Activated CD8-positive, alpha-beta memory T cell treated with anti-CD3 and anti-CD28 coated beads, Interleukin-2, amount 50 U/mL, for 1 hour (primary cell): ENCODE measurements around the gene OLA1.
A peak's percentile ranks its signal among the peaks of the same experiment; 100 is the strongest.

Experiments
- DNase-seq: peaks from one replicate; pipeline ENCODE4 v3.0.0-alpha.2; 2020; ENCODE audit errors: extremely low read depth

The OLA1 gene

DNA sequence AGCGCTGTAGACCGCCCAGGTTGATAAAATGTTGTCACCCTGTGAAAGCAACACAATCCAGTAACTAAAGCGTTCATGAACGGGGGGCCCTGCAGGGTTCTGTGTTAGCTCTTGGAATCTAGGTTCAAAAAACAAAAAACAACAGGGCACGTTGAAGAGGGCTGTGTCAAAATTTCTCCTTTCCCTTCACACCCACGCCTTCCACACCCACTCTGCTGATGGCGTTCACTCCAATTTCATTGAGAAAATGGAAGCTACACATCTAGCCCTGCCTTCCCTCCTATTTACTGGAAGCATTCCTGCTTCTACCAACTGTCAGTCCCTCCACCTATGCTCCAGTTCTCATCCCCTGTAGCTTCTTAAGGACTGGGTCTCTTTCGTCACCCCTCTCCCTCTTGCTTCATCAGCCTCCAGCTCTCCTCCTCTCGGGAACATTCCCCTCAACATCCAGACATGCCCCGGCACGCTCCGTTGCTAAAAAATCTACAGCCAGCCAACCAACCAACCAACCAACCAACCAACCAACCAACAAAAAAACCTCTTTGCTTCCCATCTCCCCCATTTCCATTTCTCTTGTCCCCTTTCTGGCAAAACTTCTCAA, 184.7 kb downstream of the OLA1 start:
- no peak for DNase-seq

DNA sequence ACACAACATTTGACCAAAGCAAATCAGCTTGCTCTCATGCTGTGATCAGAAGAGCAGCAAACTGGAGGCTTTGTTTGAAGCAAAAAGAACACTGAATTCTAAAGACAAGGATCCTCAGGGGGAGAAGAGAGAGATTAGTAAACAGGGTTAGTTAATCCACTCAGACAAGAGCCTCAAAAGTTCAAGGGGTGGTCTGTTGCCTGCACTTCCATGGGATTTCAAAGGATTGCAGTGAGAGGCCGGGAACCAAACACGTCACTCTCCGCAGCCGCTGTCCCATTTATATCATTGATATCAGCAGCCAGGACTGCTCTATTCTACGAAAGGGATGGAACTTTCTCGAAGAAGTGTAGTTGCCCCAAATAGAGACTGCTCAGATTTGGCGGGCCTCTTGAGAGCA, 185.4 kb downstream of the OLA1 start:
- no peak for DNase-seq

DNA sequence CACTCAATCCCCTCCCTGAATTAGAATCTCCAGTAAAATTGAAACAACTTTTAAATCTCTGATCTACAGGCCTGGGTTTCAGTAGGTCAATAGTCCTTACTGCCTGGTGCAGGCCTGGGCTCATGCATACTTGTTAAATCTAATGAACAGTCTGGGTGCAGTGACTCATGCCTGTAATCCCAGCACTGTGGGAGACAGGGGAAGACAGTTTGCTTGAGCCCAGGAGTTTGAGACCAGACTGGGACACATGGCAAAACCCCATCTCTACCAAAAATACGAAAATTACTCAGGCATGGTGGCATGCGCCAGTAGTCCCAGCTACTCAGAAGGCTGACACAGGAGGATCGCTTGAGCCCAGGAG, 188.5 kb downstream of the OLA1 start:
- no peak for DNase-seq

DNA sequence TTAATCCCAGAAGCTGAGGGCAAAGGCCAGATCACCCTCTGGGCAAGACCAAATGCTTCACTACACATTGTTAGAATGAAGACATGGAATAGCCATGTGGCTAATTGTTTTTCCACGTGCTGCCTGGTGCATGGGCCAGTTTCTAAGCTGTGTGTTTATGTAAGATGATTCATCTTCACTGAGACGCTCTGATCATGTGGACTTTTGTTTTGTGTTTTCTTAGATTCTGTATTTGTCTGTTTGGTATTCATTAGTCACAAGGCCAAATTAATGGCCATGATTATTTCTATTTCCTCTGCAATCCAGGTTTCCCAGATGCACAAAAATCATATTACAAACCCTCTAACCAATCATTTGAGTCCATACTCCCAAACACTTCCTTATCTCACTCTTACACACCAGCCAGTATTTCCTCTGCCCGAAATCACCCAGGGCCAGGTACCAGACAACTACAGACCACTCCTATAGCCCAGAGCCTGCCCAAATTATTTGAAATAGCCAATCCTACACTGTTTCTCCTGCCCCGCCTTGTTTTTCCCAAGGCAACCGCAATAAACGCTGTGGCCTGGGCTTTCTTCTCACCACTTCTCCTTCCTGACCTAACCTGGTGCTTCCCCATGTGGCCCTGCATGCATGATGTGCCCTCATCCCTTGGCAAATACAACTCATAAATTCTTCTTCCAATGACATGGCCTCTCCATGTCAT, 189.0 kb downstream of the OLA1 start:
- no peak for DNase-seq

DNA sequence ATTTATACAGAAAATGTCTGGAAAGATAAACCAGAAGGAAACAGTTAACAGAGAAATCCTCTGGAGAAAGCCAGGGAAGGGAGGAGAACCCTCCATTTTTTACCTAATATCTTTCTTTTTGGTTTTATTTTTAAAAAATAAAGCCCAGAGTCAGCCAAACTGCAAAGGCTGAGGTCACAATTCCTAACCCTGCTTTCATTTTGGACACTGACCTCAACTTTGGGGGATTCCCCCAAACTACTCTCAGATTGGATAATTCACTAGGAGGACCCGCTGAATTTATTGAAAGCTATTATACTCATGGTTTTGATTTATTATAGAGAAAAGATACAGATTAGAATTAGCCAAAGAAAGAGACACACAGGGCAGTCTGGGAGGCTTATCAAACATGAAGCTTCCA, 189.9 kb downstream of the OLA1 start:
- DNase-seq = no peak

DNA sequence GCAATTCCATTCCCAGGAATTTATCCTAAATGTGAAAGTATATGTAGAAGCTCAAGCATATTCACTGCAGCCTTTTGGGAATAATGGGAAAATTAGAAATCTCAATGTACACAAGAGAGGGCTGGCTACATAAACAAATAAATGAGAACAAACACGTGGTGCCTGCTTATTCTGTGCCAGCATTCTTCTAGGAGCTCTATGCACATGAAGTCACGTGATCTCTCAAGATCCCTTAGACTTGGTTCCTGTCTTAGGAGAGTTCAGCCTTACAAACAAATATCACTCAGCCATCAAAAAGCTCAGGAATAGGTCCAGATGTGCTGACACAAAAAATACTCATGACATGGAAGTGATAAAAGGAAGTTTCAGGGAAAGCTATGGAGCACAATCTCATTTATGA, 190.3 kb downstream of the OLA1 start:
- no peak for DNase-seq

DNA sequence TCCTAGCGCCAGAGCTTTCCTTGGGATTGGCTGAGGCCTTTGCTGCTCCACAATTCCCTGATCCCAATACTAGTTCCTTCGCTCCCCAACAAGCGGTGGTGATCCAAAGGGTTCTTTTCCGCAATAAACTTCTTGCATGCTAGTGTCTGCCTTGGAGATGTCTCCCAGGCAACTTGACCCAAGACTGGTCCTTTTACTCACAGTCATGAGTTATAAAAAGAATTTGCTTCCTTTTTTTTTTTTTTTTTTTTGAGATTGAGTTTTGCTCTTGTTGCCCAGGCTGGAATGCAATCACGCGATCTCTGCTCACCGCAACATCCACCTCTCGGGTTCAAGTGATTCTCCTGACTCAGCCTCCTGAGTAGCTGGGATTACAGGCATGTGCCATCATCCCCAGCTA, 193.4 kb downstream of the OLA1 start:
- DNase-seq = no peak

DNA sequence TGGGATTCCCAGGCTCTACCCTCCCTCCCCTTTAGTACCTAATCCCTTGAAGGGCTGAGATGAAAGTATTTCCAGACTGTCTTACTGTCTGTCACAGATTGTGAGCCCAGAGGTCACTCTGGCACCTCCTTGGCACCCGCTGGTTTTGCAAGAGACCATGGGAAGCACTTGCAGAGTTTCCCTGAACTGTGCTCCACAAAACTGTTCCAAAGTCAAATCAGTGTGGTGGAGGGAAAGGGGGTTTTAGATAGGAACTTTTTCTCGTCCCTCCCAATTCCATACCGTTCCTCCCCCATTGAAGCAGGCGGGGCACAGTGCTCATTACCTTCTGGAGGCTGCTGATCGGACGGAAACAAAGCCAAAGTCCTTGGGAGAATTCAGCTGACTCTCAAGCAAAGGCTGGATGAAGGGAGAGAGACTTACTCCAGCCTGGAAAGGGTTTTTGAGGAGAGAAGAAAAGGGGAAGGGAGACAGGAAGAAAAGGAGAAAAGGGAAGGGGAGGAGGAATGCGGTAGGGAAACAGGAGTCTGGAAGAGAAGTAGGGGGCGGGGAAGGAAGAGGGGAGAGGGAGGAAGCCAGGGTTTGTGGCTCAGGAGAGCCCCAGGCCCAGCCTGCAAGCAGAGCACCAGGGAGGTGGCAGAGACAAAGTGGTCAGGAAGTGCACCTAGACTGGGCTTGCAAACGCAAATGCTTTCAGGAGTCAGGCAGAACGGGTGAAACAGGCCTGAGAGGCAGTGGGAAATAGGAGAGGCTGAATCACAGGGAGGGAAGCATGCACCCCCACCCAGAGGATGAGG, 194.8 kb downstream of the OLA1 start:
- no peak for DNase-seq

DNA sequence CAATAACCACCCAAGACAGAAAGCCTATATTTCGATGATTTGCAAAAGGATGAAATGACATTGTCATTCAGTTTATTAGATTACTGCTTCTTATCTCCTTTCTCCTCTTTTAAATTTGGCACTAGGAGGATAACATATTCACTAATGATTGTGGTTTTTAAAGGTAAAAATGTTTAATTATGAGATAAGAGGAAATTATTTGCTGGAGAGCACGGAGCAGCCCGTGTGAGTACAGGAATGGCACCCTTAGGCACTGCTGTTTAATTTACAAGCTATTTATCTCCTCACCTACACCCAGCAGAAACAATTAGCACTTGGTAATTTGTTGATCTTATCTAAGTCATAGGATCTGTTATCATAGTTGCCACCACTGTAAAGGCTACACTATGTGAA, 195.8 kb downstream of the OLA1 start:
- no peak for DNase-seq

DNA sequence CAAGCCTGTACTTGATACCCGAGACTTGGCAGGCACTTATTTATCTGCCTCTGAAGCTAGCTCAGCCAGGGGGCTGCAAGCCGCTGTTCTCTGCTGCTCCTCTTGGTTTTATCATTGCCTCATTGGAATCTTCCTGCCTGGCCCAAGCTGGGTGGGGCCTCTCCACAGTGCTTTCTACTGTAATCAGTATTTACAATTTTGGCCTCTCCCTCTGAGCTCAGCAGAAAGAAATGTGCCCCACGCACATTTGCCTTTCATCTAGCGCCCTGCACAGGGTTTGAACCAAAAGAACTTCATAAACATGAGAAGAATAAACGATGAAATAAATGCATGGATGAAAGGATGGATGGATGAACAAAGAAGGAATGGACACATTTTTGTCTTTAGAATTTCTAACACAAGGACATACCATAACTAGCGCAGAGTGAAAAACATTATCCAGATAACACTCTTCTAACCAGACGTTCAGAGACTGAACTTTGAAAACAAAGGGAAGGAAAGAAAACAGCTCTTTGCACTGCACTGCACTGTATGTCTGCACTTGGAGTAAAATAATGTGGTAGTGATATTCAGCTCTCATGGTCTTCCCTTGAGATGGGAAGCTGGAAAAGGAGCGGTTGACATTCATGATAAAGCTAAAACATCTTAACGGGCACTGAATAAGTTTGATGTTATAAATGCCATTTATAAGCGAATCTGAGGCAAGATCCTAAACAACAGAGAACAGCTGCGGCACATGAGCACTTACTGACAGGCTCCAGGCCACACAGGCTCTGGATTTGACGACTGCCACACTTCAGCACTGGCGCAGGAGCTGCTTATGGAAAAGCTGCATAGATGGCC, 196.4 kb downstream of the OLA1 start:
- no peak for DNase-seq

DNA sequence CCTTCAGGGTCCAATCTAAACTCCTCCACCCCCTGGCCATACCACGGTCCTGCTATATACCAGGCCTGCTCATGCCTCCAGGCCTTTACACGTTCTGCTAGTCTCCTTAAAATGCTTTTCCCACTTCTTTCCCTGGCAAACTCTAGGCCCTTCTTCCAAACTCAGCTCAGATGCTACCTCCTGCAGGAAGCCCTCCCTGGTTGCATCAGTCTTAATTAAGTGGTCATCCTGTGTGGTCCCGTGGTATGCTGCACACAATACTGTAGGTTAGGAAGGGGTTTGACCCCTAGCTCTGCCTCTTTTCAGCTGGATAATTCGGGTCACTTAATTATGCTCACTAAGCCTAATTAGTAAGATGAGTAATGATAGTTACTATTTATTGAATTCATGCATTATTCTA, 197.3 kb downstream of the OLA1 start:
- DNase-seq = no peak

DNA sequence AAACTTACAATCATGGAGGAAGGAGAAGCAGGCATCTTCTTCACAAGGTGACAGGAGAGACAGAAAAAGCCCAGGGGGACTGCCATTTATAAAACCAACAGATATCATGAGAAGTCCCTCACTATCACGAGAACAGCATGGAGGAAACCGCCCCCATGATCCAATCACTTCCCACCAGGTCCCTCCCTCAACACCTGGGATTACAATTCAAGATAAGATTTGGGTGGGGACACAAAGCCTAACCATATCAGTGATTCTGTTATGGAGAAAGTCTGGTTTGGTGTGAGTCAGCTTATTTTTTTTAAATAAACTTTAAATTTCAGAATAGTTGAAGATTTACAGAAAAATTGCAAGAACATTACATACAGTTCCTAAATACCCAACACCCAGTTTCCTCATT, 198.4 kb downstream of the OLA1 start:
- no peak for DNase-seq

DNA sequence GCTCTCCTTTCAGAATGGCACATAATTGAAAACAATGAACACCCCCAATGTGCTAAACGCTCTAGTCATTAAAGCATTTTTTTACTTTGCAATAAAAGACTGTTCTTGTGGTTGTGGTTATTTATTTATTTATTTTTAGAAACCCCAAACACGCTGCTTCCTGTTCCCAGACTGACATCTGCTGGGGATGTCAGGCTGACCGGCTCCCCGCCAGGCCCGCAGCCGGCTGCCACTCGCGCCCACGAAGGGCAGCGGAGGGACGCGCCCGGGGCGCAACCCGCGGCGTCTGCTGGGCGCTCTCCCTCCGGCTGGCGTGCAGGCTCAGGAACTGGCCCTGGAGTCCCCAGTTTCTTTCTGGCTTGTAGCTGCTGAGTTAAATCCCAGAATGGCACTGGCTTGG, 200.1 kb downstream of the OLA1 start:
- DNase-seq = no peak

DNA sequence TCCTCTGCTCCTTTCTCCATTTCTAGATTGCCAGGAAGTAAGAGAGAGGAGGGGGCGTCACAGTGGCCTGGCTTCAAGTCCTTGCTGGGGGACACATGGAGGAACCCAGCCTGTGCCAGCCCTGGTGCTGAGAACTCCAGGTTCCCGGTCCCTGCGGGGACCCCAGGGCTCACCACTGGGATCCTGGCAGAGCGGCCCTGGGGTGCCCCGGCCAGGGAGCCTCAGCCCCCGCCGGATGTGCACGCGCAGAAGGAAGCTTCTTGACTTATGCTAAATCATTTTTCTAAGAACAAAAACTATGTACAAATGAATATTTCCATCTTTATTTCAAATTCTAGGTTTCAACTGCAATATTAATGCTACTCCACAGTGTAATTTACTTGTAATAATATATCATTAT, 200.6 kb downstream of the OLA1 start:
- no peak for DNase-seq

DNA sequence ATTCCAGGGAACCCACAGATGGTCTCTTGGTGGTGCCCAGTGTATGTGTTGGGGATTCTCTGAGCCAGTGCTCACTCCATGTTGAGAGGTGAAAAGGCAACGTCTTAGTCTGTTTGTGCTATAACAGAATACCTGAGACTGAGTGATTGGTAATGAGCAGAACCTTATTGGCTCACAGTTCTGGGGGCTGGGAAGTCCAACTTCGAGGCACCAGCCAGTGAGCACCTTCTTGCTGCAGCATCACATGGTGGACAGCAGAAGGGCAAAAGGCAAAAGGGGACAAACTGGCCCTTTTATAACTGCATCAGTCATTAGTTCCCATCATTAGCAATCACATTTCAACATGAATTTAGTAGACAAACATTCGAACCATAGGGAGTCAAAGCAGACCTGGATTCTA, 202.2 kb downstream of the OLA1 start:
- no peak for DNase-seq

DNA sequence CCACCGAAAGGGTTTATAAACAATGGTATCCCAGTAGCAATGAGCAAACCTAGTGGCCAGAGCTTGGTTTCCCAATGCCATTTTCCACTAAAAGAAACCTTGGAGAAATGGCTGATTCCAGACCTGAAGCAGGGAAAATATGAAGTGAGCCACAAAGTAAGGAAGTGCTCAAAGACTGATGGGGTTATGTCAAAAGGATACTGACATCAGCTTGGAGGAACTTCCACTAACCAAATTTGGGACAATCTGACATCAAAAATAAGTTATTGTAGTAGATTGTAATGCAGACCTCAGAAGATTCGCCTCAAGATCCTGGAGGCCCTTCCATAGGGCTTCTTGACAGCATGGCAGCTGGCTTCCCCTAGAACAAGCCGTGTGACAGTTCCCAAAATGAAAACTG, 203.8 kb downstream of the OLA1 start:
- DNase-seq = no peak

DNA sequence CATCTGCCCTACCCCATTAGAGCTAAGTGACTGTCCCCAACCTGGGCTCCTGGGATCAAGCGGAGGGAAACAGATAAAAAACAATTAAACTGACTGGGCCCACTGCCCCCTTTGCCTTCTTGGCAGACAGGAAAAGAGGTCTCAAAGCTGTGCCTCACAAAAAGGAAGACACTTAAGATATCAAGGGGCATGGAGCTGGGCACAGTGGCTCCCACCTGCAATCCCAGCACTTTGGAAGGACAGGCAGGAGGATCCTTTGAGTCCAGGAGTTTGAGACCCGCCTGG, 208.0 kb downstream of the OLA1 start:
- DNase-seq = no peak

DNA sequence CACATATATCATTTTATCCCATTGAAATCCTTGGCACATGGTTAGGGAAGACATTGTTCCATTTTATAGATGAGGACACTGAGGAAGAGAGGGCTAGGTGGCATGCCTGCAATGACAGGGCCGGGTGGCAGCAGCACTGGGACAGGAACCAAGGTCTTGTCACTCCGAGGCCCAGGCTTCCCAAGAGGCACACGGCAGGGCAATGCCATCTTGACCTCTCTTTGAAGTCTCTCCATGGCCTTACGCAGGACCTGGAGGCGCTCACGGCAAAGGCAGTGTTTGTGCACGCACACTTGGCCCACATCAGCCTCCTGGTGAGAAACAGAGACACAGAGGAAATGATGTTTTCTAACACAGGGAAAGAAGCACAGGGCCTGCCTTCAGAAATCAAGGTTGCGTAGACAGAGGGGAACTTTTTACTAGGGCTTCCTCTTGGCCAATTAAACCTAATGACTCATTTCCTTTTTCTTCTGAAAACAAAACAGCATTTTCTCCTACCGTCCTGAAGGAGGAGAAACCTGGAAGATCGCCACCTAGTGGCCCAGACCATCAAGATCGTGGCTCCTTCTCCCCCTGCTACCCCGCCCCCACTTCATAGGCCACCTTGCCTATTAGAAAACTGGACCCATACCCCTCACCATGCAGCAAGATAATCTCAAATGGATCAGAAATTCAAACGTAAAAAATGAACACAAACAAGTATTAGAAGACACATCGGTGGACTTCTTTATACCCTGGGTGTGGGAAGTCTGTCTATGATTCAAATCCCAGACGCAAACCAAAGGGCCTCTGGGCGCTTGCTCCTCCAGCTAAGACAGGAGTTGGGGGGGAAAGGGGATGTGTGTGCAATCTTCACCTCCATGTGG, 208.5 kb downstream of the OLA1 start:
- DNase-seq = peak; percentile 58

DNA sequence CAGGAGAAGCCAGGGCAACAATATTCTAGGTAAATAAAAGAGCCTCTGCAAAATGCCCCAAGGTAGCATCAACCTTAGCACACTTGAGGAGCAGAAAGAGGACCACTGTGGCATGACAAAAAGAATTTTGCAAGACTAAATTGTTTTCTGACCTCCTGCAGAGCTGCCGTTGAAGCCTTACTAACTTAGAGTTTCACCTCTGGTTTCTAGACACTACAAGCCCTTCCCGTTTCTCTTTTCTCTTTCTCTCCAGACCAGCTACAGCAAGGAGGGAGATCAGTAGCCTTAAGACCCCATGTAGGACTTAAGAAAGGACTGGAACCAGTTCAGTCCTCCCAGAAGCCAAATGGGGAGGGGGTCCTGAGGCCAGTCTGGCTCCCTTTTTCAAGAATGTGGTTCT, 209.9 kb downstream of the OLA1 start:
- DNase-seq = no peak

DNA sequence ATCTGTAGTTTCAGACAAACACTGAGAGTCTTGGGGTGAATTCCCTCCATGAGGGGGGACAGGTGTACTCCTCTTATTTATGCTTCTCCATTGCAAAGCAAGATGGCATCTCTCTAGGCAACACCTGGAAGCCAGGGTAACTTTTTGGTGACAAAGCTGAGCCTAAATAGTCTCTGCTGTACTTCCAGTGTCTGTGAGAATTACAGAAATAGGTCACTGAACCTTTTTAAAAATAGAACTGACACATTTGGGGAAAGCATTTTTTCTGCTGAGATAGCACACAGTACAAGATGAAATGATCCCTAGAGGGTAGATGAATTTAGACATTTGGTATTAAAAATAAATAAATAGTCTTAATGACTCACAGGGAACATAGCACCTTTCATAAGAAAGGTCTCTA, 211.5 kb downstream of the OLA1 start:
- DNase-seq = no peak

DNA sequence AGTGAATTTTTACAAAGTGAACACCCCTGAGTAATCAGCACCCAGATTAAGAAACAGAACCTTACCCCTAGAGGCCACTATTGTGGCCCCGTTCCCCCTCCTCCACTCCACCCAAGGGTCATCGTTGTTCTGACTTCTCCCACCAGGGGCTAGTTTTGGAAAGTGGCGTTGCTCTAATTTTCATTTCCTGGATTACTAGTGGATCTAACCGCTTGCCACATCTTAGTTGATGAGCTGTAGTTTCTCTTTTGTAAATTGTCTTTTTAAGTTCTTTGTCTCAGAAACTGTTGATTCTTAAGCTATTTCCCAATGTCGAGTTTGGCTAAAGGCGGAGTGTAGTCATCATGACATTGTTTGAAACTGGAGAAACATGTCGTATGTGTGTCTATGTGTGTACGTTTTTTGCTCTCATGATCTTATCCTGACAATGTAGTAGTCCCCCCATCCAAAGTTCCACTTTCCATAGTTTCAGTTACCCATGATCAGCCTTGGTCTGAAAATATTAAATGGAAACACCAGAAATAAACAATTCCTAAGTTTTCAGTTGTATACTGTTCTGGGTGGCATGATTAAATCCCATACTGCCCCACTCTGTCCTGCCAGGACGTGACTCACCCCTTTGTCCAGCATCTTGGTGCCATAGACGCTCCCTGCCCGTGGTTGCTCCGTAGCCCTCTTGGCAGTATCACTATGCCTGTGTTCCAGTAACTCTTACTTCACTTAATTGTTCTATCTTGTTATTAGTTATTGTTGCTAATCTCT, 212.2 kb downstream of the OLA1 start:
- DNase-seq = no peak
